Muscle layer of duodenum (tissue), 2 donors: ENCODE data around the gene LRRC73.

ENCODE experiments used
- H3K27ac ChIP-seq: one replicate; pipeline ENCODE4 v1.7.0; 2013; ENCODE audit warnings: mild to moderate bottlenecking, low read length
- H3K27me3 ChIP-seq: one replicate; pipeline ENCODE4 v1.7.0; 2013; ENCODE audit warnings: low read depth, mild to moderate bottlenecking, control low read depth, low read length
- H3K36me3 ChIP-seq, 2 donors: one replicate each; pipeline ENCODE4 v1.7.0; 2013; ENCODE audit warnings: low read length in 2 of 2, control low read depth in 1 of 2, mild to moderate bottlenecking in 1 of 2; ENCODE audit not compliant: insufficient read depth in 2 of 2, control insufficient read depth in 1 of 2
- H3K4me1 ChIP-seq, 2 donors: one replicate each; pipeline ENCODE4 v1.7.0; 2013; ENCODE audit warnings: low read length in 2 of 2, mild to moderate bottlenecking in 2 of 2, control low read depth in 1 of 2, moderate library complexity in 1 of 2; ENCODE audit not compliant: insufficient read depth in 2 of 2, control insufficient read depth in 1 of 2
- H3K4me3 ChIP-seq, 2 donors: one replicate each; pipeline ENCODE4 v1.7.0; 2013; ENCODE audit warnings: low read length in 2 of 2, low read depth in 1 of 2, mild to moderate bottlenecking in 1 of 2
- H3K9me3 ChIP-seq, 2 donors: one replicate each; pipeline ENCODE4 v1.7.0; 2013; ENCODE audit warnings: low read length in 2 of 2, control low read depth in 1 of 2, mild to moderate bottlenecking in 1 of 2; ENCODE audit not compliant: control insufficient read depth in 1 of 2
- donor health status: healthy.

Gene LRRC73

GRCh38 chr6:43457643-43458042, 52.5 kb downstream of the LRRC73 start:
- Histone ChIP-seq H3K9me3 (no peaks in the 10 kb centered on the region), H3K27me3 (peaks cover 5% of the 10 kb centered on the region), H3K4me1 (peaks cover 0 to 12% of the 10 kb centered on the region in 2 donors), H3K27ac (no peak overlapping the region), H3K36me3 (peaks cover 3 to 7% of the 10 kb centered on the region in 2 donors), H3K4me3 (no peak overlapping the region)
